HT1080 (cell line): ENCODE measurements around the gene RNF32. TPM values are rescaled to one million over a fixed set of nuclear protein-coding genes. Genes with fewer than 3 reads are reported as not detected.
"Not testable (repeated sequence)": the region's sequence is repeated elsewhere in the genome, so short reads cannot be mapped to it uniquely, and the experiment has no call there.

Experiments
- DNase-seq: peaks from one replicate; pipeline ENCODE4 v3.0.0-alpha.2; 2015; ENCODE audit warnings: low read depth
- total RNA-seq: library from RNA; depleted of rRNA; stranded (reverse); fragments of >200 nt; shearing (Covaris generic); gene quantifications from 2 replicates; pipeline ENCODE4 v1.2.3, GENCODE V29; 2014

RNF32 gene
- total RNA-seq, 1 experiment from 2014 or later = 1.7 TPM

DNA sequence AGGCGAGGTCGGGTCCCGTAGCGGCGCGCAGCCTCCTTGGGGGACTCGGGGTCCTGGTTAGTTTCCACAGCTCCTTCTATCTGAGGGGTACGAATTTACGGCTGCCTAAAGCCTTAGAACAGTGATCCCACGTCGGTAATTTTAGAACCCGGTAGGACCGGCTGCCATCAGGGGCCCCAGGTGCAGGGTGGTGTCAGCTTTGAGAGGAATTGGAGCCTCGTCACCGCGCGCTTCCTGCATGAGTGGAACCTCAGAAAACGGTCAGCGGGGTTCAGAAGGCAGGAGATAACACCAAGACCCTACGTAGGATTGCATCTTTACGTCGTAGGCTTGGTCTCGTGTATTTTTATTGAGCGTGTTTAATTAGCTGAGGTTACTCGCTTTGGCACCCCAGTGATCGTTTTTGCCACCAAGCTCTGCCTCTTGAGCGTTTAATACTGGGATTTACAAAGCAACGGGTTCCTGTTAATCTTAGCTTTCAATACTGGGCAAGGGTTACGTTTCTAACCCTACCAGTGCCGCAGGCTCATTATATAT lies 443 bp downstream of the RNF32 start:
- DNase-seq = peak; percentile 62

DNA sequence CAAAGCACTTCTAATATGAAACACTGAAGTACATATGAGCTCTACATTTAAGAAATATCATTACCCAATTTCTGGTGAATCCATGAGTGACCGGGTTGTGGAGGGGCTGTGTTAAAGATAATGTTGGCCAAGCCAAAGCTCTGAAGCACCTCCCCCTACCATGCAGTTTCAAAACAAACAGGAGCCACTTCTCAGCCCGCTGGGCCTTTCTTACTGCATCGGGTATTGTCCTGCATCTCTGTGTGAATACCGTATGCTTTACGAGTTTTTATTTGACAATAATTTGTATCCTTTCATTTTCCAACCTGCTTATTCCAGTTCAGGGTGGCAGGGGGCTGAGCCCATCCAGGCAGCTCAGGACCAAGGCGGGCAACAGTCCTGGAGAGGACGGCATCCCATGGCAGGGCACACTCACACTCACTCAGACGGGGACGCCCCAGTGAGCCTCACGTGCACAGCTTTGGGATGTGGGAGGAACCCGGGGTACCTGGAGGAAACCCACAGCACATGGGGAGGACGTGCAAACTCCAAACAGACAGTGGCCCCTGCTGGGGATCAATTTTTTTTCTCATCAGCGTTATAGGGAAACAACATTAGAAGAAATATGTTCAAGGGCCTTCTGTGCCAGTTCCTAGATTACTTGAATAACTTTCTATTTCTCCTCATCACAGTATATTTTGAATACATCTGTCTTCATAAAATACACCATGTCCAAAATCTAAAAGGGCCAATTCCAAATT lies 1.9 kb downstream of the RNF32 start:
- no peak for DNase-seq

DNA sequence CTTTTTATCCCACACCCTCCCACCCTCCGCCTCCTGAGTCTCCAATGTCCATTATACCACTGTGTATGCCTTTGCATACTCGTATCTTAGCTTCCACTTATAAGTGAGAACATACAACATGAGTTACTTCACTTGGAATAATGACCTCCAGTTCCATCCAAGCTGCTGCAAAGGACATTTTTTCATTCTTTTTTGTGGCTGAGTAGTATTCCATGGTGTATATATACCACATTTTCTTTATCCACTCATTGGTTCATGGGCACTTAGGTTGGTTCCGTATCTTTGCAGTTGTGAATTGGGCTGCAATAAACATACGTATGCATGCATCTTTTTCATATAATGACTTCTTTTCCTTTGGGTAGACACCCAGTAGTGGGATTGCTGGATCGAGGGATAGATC lies 6.8 kb downstream of the RNF32 start:
- DNase-seq = not testable (repeated sequence)

DNA sequence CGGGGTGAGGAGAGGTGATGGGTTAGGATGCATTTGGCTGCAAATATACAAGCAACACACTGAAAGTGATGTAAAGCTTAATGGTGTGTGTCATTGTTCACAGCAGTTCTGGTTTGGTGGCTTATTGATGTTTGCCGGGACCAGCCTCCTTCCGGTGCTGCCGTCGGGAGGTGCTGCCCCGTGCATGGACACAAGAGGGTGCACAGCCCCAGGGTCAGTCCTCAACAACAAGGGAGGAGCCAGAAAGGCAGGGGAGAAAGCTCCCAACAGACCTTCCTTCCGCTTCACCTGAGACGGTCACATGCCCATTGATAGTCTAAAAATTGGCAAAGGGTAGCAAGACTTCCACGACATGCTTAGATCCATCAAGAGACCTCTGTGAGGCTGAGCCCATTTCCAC lies 9.5 kb downstream of the RNF32 start:
- DNase-seq = peak; percentile 31

DNA sequence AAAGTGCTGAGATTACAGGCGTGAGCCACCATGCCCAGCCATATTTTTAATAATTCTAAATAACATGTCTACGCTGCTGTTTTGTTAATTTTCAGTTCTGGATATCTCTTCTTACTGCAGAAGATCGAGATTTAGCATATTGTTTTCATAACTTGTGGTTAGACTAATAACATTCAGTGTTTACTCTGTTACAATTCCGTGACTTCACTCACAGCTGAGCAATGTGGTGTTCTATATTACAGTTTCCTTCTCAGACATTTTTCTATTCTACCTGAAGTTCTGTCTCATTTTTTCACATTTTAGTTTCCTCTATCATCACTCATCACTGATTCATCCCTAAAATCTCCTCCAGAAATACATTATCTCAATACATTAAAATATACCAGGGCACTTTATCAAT lies 10.9 kb downstream of the RNF32 start:
- DNase-seq = no peak

DNA sequence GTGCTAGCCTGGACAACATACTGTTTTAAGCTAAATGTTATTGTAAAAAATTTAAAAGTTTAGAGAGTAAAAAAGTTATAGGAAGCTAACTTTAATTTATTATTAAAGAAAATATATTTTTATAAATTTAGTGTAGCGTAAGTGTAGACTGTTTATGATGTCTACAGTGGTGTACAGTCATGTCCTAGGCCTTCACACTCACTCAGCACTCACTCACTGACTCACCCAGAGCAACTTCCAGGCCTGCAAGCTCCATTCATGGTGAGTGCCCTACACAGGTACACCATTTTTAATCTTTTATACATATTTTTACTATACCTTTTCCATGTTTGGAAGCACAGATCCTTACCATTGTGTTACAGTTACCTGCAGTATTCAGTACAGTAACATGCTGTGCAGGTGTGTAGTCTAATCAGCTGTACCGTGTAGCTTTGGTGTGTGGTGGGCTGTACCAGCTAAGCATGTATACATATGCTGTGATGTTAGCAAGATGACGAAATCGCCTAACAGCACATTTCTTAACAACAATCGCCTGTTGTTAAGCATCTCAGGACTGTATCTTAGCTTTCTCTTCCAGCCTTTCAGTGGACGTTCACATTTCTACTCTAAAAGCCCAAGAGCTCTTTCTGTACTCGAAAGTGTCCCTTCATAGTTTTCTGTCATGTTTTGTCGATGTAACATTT lies 12.5 kb downstream of the RNF32 start:
- peak; percentile 61 for DNase-seq

DNA sequence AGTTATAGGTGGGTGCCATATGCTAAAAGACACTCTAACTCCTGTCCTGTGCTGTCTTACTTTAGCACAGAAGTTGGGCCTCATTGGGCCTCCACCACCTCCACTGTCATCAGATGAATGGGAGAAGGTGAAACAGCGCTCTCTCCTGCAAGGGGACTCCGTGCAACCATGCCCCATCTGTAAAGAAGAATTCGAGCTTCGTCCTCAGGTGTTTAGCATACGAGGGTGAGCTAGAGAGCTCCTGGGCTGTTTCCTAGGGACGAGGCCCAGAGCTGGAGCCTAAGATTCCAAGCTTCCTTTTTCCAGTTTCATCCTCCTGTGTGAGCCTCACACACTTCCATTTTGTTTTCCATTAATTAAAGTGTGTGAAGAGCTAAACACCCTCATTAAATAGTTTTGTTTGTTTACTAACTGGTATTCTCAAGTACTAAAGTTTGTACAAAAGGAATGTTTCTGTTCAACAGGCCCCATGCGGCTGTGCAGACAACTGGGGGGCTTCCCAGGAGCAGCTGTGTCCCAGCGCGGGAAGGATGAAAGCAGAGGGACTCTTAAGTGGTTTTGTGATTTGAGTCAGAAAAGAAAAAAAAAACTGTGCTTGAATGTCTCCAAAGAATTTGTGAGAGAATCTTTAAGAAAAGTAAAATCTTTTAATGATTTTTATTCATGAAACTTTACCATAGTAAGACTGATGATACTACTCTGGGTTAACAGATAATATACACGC lies 14.1 kb downstream of the RNF32 start:
- DNase-seq = no peak

DNA sequence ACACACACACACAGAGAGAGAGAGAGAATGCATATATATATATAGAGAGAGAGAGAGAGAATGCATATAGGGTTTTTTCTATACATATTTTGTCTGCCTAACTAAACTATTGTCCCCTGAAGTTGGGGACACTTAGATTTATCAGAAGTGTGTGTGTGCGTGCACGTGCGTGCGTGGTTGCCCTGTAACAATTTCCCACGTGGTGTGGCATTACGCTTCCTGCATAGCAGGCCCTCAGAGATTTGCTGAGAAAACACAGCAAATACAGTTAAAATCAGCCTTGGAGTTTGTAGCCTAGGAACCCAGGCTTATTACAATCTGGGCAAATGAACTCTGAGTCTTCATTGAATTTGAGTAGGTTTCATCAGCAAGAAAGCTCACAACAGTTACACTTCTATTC lies 14.7 kb downstream of the RNF32 start:
- no peak for DNase-seq

DNA sequence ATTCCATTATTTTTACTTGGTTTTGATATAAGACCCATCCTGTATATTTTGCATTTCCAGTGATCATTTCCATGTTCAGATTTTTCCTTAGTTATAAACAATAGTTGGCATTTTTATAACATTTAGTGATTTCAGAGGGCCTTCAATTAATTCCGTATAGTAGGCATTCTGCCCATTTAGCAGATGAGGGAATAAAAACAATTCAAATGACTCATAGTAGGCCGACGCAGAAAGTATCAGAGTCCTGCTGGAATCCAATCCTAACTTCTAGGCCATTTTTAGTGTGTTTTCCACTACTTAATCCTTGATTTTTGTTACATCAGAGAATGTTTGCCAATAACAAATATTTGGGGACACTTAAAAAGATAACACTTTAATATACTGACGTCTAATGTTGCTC lies 15.4 kb downstream of the RNF32 start:
- DNase-seq = no peak

DNA sequence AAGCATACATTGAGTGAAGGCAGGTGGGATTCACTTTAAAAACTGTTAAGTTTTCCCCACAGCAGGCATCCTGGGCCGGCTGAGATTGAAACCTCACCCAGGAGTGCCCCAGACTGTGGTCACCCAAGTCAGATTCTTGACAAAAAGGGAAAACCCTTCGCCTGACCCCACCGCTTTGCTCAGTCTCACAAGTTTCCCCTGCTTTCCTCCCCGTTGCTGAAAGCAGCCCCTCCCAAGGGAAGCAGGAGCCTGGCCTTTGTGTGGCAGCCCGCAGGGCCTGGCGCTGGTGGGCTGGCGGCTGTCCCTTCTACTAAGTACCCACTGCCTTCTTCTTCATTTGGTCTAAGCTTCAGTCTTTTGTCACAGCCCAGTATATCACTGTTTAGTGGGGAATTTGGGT lies 16.0 kb downstream of the RNF32 start:
- no peak for DNase-seq

DNA sequence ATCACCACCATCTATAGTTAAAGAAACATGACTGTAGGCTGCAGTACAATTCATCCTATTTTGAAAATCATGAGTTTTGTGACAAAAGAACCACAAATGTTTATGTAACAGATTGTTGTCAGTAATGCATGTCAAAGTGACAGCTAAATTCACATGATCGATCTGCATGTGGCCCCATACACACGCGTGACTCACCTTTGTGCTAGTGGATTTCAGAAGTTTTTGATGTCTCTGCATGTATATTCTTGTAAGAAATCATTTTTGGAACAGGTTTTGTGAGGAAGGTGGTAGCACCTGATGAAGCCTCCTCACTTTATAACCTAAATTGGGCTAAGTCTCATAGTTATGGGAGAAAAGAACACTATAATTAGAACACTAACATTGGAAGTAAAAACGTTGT lies 17.1 kb downstream of the RNF32 start:
- DNase-seq = no peak

DNA sequence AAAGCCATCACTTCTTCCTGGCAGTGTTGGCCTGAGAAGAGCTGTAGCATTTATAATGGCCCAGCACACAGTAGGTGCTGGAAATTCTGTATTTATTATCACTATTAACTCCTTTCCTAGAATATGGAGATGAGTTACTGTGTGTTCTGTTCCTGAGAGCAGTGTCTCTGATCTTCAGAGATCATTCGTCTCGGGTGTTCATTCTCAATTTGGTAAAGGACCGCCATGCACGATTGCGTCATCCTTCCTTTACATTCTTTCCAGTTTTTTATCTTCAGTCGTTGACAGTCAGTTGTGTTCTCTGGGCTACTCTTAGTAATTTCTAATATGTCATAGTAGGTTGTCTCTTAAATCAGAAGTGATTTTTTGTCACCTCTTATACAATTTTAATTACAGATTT lies 18.6 kb downstream of the RNF32 start:
- DNase-seq = no peak

DNA sequence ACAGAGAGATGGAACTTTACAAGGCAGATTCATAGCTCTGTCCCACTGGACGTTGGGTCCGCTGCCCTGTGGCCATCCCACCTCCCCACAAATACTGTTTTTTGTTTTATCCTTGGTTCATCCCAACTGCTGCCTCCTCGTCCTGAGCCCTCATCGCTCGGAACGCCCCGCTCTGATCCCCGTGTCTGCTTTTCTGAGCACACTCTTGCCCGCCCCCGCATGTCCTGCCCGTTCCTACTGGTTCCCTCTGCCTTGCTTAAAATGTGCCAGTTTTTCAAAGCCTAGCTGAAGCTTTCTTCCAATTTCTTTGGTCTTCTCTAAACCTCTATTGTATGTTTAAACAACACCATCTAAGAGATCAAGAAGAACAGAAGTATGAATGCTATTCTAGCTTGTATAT lies 19.4 kb downstream of the RNF32 start:
- no peak for DNase-seq

DNA sequence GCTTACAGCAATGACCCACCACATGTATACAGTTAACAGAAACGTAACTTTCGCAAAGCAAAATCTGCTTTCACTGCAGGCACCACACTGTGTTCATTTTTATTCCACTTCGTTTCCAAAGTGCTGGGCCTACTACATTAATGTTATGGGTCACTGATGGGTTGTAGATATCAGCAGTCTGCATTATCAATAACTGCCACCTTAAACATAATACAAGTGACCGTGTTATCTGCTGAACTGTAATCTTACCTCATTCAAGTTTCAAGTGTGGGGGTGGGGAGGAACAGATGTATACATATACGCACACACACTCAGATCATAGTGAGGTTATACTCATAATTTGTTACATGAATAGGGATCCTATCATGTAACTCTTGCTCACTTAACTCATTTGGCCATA lies 21.1 kb downstream of the RNF32 start:
- no peak for DNase-seq

DNA sequence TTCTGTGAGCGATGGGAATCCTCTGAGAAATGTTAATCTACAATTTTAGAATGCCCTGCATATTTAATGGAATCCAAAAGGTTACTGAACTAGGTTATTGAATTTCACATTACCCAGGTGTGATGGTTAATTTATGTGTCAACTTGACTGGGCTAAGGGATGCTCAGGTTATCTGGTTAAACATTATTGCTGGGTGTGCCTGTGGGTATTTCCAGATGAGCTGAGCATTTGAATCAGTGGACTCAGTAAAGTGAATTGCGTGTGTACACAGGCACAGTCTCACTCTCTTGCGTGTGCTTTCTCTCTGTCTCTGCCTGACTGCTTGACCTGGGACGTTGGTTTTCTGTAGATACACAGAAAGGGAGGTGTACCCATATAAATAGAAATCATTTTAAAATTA lies 21.7 kb downstream of the RNF32 start:
- DNase-seq = no peak

DNA sequence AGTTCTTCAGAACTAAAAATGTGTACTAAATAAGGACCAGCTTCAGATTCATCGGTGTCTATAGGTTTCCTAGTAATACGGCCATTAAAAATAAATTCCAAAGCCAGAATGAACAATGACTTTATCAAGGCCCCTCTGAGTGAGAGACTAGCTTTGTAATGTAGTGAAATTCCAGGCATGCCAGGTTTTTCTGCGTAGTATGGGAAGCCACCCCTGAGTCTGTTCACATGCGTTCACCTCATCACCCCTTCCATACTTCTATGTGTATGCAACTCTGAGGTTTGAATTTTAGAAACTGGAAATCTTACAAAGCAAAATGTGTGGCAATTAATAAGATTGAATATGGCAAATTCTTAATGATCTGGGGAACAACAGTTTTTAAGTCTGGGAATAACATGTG lies 24.5 kb downstream of the RNF32 start:
- DNase-seq = no peak

DNA sequence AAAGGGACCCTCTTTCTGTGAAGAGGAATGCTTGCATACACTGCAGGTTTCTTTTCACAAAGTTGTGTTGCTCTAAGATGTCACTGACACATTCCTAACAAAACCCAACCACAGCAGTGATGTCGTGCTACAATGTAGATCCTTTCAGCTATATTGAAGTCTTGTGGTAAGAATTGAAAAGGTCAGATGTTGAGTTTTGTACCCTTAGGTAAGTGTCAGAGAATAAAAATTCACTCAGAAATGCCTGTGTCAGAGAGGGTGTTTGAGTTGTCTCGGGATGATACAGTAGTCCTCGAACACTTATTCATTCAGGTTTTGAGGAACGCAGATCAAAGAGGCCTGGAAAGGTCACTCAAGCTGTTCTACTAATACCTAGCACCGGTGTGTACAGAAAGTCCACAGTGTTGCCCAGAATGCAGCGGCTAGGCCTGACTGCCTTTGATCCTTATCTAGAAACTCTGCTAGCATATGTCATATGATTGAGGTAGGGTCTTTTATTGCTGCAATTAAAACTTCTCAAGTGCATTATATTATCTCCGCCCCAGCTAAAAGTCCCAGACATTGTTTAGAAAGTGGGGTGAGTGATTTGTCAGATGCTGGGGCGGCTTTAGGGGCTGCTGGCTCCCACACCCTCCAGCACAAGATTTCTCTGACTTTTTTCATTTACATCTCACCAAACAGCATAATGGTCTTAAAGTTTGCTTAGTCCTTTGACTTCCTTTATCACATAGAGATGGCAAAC lies 26.0 kb downstream of the RNF32 start:
- DNase-seq = no peak

DNA sequence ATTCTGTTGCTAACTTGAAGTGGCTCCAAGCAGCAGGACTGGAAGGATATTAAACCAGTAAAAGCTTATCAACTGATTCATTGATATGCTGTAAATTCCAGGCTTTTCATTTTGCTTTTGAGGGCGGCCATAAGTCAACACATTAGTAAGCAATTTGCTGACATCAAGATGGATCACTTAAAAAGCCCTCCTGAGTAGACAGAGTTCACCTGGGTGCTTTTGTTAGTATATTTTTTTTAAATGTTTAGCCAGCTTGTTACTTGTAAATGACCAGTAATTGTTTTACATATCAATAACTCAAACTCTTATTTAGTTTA lies 26.5 kb downstream of the RNF32 start:
- no peak for DNase-seq

DNA sequence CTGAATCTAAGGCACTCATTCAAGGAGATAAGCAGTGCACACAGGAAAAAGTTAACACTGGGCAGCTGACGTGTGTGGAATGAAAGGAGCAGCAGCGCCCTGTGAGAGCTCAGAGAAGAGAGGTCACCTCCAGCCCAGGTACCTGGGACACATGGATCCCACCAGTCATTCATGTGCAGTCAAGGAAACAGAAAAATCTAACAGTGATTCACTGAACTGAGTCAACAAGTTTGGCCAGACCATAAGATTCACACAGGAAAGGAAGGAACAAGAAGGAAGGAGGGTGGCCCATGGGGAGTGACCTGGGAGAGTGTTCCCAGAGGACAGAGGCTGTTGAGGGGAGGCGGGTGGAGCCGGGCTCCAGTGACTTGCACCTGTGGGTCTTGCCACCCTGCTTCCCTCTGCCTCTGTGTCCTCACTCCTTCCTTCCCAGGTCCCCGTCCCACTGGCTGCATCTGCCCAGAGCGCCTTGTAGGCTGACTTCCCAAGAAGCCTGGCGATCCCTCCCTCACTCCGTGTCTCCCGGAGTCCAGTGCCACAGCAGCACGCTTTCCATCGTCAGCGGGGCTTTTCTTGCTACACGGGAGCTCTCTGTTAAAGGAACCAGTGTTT lies 27.7 kb downstream of the RNF32 start:
- peak; percentile 68 for DNase-seq

DNA sequence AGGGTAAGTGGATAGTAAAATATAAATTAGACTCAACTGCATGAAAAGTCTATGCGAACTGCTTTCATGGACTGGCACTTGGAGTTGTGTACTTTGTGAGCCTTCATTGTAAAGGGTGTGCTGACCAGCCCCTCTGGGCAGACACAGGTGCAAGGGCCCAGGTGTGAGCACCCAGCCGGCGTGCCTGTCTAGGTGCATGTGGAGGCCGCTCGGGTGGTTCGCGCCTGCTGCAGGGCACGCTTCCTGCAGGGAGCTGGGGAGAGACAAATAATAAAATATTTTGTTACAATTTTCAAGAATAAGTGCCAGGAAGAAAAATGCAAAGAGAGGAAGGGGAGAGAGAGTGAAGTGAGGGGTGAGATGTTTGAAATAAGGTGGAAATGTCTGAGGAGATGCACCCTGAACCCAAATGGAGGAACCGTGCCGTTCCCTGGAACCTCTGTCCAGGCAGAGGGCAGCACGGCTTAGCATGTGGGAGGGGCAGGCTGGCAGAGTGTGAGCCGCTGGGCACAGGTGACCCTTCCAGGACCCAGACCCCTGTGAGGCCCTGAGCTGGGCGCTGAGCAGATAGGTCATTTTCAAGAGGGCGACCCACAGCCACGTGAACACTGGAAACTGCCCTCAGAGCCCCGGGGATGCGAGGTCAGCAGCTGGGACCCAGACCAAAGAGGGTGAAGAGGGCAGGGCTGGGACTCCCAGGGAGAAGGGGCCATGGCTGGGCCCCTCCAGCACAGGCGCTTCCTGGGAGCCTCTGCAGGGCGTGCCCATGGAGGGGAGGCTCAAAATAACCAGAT lies 28.7 kb downstream of the RNF32 start:
- no peak for DNase-seq

DNA sequence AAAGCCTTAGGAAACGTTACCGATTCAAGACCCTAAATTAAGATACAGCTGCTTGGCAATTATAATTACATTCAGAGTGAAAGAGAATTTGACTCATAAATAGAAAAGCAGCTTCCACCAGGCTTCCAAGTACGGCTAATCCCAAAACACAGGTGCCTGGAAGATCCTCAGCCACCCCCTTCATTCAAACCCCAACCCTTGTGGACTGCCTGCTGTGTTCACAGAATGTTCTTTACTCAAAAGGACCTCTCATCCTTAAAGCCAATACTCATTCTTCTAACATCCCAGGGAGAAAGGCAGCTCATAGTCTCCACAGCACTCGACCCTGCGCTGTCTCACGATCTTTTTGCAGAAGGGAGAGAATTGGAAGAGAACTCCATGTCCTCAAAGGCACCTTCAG lies 32.9 kb downstream of the RNF32 start:
- no peak for DNase-seq
